ENCODE measurements around the gene NFATC2. TPM values are rescaled to one million over a fixed set of nuclear protein-coding genes. Genes with fewer than 3 reads are reported as not detected.
A peak's percentile ranks its signal among the peaks of the same experiment; 100 is the strongest.

NFATC2 gene
- polyA plus RNA-seq, 1 donor from 2014 or later = not detected

DNA sequence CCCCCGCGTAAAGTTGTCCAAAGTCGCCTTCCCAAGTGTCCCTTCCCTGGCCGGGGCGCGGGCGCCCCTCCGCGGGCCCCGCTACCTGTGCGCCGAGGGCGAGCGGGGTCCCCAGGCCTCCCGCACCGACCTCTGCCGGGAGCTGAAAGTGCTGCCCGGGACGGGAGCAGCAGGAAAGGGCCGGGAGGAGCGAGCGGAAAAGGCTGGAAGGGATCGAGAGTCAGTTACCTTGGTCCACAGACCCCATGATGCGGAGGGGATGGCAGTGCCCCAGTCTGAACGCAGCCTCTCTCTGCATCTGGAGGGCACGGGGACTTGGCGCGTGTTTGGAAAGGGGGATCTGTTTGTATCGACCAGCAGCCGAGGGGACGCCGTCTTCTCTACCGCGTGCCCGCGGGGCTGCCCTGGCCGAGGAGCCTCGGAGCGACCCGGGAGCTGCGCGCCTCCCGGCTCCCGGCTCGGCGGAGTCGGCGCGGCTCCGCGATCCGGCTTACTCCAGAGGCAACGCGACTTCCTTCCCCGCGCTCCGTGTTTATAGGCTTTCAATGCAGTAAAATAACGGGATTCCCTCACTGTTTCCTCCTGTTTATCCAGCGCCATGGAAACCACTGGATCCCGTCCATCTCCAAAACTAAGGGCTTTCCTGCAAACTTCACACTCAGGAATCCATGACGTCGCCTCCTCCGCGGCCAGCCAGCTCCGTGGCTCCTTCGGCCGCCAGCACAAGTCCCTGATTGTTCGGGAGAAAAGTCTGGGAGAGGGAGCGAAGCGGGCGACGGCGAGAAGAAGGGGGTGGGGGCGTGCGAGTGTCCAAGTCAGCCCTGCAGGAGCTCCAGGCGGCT is 20.0 kb upstream of the NFATC2 start:
- Histone ChIP-seq H3K27ac (ENCODE audit: low read length) (no peak overlapping the region), H3K79me2 (replicated peaks; ENCODE audit: insufficient read depth, low read length) (no peaks in the 10 kb centered on the region), H3K4me3 (ENCODE audit: low read length) (peak overlapping the region; percentile 75), H4K20me1 (ENCODE audit: insufficient read depth) (no peaks in the 10 kb centered on the region), H3K36me3 (ENCODE audit: insufficient read depth, low read length) (no peaks in the 10 kb centered on the region), H3K9ac (ENCODE audit: low read length) (peak overlapping the region; percentile 44), H3F3A (ENCODE audit: insufficient read depth, low read length, poor library complexity, severe bottlenecking) (no peaks in the 10 kb centered on the region), H2AFZ (ENCODE audit: low read depth, low read length) (no peak overlapping the region), H3K27me3 (ENCODE audit: insufficient read depth, low read depth, low read length) (peaks cover 45% of the 10 kb centered on the region), H3K9me3 (ENCODE audit: low read length) (no peaks in the 10 kb centered on the region), H3K4me2 (ENCODE audit: low read length) (peak overlapping the region; percentile 70), H3K9me2 (ENCODE audit: insufficient read depth, low read length) (no peaks in the 10 kb centered on the region)
- TF ChIP-seq RAD21 (conservative IDR thresholded peaks at IDR 0.05) (peak; percentile 42), SMC3 (conservative IDR thresholded peaks at IDR 0.05; ENCODE audit: poor library complexity) (peak; percentile 46), MXI1 (conservative IDR thresholded peaks at IDR 0.05; ENCODE audit: poor library complexity, severe bottlenecking) (peak; percentile 57), POLR2AphosphoS5 (IDR thresholded peaks at IDR 0.05) (peak; percentile 34), TAF1 (IDR thresholded peaks at IDR 0.05; ENCODE audit: low read depth) (no peak), EZH2 (IDR thresholded peaks at IDR 0.05; ENCODE audit: borderline replicate concordance, insufficient read depth, low read length, poor library complexity, severe bottlenecking) (no peak), EP300 (conservative IDR thresholded peaks at IDR 0.05; ENCODE audit: poor library complexity, severe bottlenecking) (no peak)
- TF ChIP-seq, protein P1, sequence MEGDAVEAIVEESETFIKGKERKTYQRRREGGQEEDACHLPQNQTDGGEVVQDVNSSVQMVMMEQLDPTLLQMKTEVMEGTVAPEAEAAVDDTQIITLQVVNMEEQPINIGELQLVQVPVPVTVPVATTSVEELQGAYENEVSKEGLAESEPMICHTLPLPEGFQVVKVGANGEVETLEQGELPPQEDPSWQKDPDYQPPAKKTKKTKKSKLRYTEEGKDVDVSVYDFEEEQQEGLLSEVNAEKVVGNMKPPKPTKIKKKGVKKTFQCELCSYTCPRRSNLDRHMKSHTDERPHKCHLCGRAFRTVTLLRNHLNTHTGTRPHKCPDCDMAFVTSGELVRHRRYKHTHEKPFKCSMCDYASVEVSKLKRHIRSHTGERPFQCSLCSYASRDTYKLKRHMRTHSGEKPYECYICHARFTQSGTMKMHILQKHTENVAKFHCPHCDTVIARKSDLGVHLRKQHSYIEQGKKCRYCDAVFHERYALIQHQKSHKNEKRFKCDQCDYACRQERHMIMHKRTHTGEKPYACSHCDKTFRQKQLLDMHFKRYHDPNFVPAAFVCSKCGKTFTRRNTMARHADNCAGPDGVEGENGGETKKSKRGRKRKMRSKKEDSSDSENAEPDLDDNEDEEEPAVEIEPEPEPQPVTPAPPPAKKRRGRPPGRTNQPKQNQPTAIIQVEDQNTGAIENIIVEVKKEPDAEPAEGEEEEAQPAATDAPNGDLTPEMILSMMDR (IDR thresholded peaks at IDR 0.05; ENCODE audit: poor library complexity, severe bottlenecking) = peak; percentile 46
- TF ChIP-seq, protein P2, sequence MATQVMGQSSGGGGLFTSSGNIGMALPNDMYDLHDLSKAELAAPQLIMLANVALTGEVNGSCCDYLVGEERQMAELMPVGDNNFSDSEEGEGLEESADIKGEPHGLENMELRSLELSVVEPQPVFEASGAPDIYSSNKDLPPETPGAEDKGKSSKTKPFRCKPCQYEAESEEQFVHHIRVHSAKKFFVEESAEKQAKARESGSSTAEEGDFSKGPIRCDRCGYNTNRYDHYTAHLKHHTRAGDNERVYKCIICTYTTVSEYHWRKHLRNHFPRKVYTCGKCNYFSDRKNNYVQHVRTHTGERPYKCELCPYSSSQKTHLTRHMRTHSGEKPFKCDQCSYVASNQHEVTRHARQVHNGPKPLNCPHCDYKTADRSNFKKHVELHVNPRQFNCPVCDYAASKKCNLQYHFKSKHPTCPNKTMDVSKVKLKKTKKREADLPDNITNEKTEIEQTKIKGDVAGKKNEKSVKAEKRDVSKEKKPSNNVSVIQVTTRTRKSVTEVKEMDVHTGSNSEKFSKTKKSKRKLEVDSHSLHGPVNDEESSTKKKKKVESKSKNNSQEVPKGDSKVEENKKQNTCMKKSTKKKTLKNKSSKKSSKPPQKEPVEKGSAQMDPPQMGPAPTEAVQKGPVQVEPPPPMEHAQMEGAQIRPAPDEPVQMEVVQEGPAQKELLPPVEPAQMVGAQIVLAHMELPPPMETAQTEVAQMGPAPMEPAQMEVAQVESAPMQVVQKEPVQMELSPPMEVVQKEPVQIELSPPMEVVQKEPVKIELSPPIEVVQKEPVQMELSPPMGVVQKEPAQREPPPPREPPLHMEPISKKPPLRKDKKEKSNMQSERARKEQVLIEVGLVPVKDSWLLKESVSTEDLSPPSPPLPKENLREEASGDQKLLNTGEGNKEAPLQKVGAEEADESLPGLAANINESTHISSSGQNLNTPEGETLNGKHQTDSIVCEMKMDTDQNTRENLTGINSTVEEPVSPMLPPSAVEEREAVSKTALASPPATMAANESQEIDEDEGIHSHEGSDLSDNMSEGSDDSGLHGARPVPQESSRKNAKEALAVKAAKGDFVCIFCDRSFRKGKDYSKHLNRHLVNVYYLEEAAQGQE (IDR thresholded peaks at IDR 0.05; ENCODE audit: borderline replicate concordance) = no peak

DNA sequence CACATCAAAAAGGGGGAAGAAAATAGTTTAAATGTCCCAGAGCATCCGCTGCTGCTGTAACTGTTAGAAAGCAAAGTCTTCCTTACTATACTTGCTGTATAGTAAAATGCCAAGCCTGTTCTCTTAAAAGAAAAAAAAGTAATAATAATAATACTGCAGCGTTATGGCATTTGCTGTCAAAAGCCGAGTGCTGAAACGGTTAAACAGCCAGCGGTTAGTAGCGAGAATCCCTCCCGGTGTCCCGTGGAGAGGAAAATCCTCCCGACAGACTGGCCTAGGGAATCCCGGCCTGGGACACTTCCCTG is 19.5 kb upstream of the NFATC2 start:
- peak overlapping the region; percentile 75 for H3K4me3 ChIP-seq (ENCODE audit: low read length)
- H3K27me3 ChIP-seq (ENCODE audit: insufficient read depth, low read depth, low read length) = peaks cover 45% of the 10 kb centered on the region
- no peak overlapping the region for H2AFZ ChIP-seq (ENCODE audit: low read depth, low read length)
- H3F3A ChIP-seq (ENCODE audit: insufficient read depth, low read length, poor library complexity, severe bottlenecking) = no peaks in the 10 kb centered on the region
- H3K9ac ChIP-seq (ENCODE audit: low read length) = peak overlapping the region; percentile 44
- H4K20me1 ChIP-seq (ENCODE audit: insufficient read depth) = no peaks in the 10 kb centered on the region
- no peaks in the 10 kb centered on the region for H3K9me3 ChIP-seq (ENCODE audit: low read length)
- no peaks in the 10 kb centered on the region for H3K36me3 ChIP-seq (ENCODE audit: insufficient read depth, low read length)
- TF ChIP-seq EP300 (conservative IDR thresholded peaks at IDR 0.05; ENCODE audit: poor library complexity, severe bottlenecking) (no peak), MXI1 (conservative IDR thresholded peaks at IDR 0.05; ENCODE audit: poor library complexity, severe bottlenecking) (no peak), TAF1 (IDR thresholded peaks at IDR 0.05; ENCODE audit: low read depth) (no peak), POLR2AphosphoS5 (IDR thresholded peaks at IDR 0.05) (no peak), EZH2 (IDR thresholded peaks at IDR 0.05; ENCODE audit: borderline replicate concordance, insufficient read depth, low read length, poor library complexity, severe bottlenecking) (no peak)
- TF ChIP-seq, protein P1 (IDR thresholded peaks at IDR 0.05; ENCODE audit: poor library complexity, severe bottlenecking) = no peak
- no peaks in the 10 kb centered on the region for H3K9me2 ChIP-seq (ENCODE audit: insufficient read depth, low read length)
- no peaks in the 10 kb centered on the region for H3K79me2 ChIP-seq (replicated peaks; ENCODE audit: insufficient read depth, low read length)
- peak overlapping the region; percentile 70 for H3K4me2 ChIP-seq (ENCODE audit: low read length)
- no peak overlapping the region for H3K27ac ChIP-seq (ENCODE audit: low read length)
